HG03558 (cell line): Measurements from ENCODE around the gene BCL3.
"Not testable (repeated sequence)": the region's sequence is repeated elsewhere in the genome, so short reads cannot be mapped to it uniquely, and the experiment has no call there.

Experiments
- ATAC-seq: cut with Tn5 transposase; IDR thresholded peaks from one replicate; pipeline ENCODE4 v1.9.1; 2021; ENCODE audit warnings: moderate number of reproducible peaks; ENCODE audit not compliant: unreplicated experiment; ENCODE audit errors: extremely low read depth

Gene BCL3, protein sequence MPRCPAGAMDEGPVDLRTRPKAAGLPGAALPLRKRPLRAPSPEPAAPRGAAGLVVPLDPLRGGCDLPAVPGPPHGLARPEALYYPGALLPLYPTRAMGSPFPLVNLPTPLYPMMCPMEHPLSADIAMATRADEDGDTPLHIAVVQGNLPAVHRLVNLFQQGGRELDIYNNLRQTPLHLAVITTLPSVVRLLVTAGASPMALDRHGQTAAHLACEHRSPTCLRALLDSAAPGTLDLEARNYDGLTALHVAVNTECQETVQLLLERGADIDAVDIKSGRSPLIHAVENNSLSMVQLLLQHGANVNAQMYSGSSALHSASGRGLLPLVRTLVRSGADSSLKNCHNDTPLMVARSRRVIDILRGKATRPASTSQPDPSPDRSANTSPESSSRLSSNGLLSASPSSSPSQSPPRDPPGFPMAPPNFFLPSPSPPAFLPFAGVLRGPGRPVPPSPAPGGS

GRCh38 chr19:44748426-44749254, at the start of gene BCL3:
BCL3 (plus strand) TSS chr19:44748708; CDS start chr19:44748791, 83 bp downstream.
- no peak for ATAC-seq

DNA sequence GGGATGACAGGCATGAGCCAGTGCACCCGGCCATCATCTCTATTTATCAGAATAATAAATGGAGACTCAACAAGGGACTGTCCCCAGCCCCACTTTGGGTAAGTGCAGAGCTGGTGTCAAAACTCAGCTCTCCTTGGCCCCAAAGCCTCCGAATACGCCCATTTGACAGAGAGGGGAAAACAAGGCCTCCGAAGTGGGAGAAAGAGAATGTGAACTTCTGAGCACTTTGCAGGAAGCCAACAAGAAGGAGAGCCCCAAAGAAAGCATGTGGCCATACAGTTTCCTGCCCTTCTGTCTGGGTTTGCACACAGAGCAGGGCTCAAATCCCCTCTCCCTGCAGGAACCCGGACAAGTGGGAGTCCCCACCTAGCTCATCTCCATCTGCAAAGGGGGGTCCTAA, 48.0 kb upstream of the BCL3 start:
- no peak for ATAC-seq

DNA sequence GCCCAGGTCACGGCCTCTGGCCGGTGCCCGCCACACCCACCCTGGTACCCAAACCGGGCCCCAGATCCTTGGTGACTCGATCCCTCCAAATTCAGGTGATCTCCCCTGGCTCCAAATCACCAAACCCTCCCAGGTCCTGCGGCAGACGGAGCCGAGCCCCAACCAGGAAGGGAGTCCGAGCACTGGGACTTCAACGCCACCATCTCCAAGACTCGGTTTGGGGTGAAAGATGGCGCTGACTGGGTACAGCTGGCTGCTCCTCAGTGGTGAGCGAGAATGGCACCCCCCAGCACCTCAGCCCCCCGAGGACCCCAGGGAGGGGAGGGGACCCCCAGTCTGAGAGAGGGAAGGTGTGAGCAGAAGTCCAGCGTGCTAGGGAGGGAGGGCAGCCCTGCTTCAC, 47.3 kb upstream of the BCL3 start:
- no peak for ATAC-seq

- no peak for ATAC-seq
Measured at GRCh38 chr19:44702551-44703176, 45.8 kb upstream of the BCL3 start.

GRCh38 chr19:44703336-44704078, 45.0 kb upstream of the BCL3 start:
- ATAC-seq, result no peak

- no peak for ATAC-seq
Measured at GRCh38 chr19:44704982-44705381, 43.5 kb upstream of the BCL3 start.

GRCh38 chr19:44705502-44706010, 43.0 kb upstream of the BCL3 start:
- no peak for ATAC-seq

- ATAC-seq, result no peak
Measured at GRCh38 chr19:44706506-44707236, 41.8 kb upstream of the BCL3 start.

GRCh38 chr19:44707794-44708193, 40.7 kb upstream of the BCL3 start:
- no peak for ATAC-seq

GRCh38 chr19:44708940-44709339, 39.6 kb upstream of the BCL3 start:
- ATAC-seq, result no peak

GRCh38 chr19:44709434-44710266, 38.9 kb upstream of the BCL3 start:
- ATAC-seq, result not testable (repeated sequence)

DNA sequence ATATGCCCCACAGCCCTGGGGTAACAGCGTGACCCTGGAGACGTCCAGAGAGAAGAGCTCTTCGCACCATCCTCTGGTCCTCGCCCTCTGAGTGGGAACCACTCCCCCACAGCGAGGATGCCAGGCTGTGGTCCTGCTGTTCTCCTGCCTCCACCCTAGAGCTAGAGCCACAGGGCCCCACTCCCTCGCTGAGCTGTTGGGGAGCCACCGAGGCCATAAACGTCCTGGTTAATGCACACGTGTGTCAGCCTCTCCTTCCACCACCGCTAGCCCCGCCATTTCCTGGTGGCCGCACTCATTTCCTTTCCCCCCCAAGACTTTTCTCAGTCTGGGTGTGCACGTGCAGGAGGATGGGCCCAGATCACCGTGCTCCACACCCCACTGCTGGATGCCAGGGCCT, 38.0 kb upstream of the BCL3 start:
- ATAC-seq, result no peak

DNA sequence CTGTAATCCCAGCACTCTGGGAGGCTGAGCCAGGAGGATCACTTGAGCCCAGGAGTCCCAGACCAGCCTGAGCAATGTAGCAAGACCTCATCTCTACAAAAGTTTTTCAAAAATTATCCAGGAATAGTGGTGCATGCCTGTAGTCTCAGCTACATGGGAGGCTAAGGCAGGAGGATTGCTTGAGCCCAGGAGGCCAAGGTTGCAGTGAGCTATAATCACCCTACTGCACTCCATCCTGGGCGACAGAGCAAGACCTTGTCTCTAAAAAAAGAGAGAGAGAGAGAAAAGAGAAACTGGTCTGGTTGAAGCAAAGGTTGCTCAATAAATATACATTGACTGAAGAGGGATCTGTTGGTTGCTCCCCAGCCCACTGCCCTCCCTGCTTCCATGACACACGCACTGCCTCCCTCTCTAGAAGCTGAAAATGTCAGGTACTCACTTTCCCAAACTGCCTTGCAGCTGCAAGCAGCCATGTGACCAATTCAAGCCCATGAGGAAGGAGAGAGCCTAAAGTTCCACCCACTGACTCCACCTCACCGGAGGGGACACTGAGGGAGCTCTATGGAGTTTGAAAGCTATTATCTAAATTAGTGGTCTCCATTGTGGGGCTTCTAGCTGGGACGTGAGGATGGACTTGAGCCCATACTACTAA, 35.5 kb upstream of the BCL3 start:
- ATAC-seq, result no peak

- no peak for ATAC-seq
Measured at GRCh38 chr19:44714597-44715169, 33.8 kb upstream of the BCL3 start.

DNA sequence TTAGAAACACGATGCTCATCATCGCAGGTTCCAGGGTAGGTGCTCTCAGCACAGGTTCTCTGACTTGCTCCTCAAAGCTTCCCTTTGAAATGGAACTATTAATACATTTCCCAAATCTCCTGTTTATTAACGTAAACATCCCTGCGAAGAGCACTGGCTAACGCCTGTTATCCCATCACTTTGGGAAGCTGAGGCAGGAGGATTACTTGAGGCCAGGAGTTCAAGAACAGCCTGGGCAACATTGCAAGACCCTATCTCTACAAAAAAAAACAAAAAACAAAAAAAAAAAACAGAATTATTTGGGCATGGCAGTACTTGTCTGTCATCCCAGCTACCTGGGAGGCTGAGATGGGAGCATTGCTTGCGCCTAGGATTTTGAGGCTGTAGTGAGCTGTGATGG, 30.9 kb upstream of the BCL3 start:
- no peak for ATAC-seq

- no peak for ATAC-seq
Measured at GRCh38 chr19:44718441-44719261, 29.9 kb upstream of the BCL3 start.

- ATAC-seq, result no peak
Measured at GRCh38 chr19:44719262-44719701, 29.2 kb upstream of the BCL3 start.
